HL-60 (cell line): ENCODE data around the gene CAD.

Experiments used
- DNase-seq, 2 experiments: peaks; one replicate each; pipeline ENCODE4 v3.0.0-alpha.2; 2010 to 2020; ENCODE audit warnings: low read depth in 1 of 2, low spot score in 1 of 2
- H3K27ac ChIP-seq: fragments of 250-450 bp; sonication (Bioruptor Pico); replicated peaks from 2 replicates; pipeline ENCODE4 v1.5.1; 2020; ENCODE audit warnings: mild to moderate bottlenecking, moderate library complexity
- H3K27me3 ChIP-seq: fragments of 250-450 bp; sonication (Bioruptor Pico); 2 replicates; pipeline ENCODE4 v1.5.1; 2021; ENCODE audit warnings: mild to moderate bottlenecking, moderate library complexity; ENCODE audit not compliant: insufficient read depth, poor library complexity, severe bottlenecking
- H3K4me3 ChIP-seq: replicated peaks from 2 replicates; pipeline ENCODE4 v1.5.1; 2011; ENCODE audit warnings: mild to moderate bottlenecking, control low read depth, low read length; ENCODE audit not compliant: insufficient read depth
- GABPA ChIP-seq: IDR thresholded peaks from 2 replicates; pipeline ENCODE4 v1.6.1; 2012; ENCODE audit warnings: low read depth
- POLR2AphosphoS5 ChIP-seq: IDR thresholded peaks from 2 replicates; pipeline ENCODE4 v1.6.1; 2012; ENCODE audit warnings: low read depth
- SPI1 ChIP-seq: IDR thresholded peaks from 2 replicates; pipeline ENCODE4 v1.6.1; 2012; ENCODE audit warnings: low read depth, mild to moderate bottlenecking, borderline replicate concordance
- TF ChIP-seq, protein P1 (sequence below): IDR thresholded peaks from 2 replicates; pipeline ENCODE4 v1.6.1; 2012; ENCODE audit warnings: low read depth; ENCODE audit not compliant: insufficient replicate concordance
- TF ChIP-seq, protein P2 (sequence below): IDR thresholded peaks from one replicate; pipeline ENCODE4 v1.5.1; 2011; ENCODE audit warnings: low read length, control low read depth, inconsistent platforms; ENCODE audit not compliant: insufficient read depth

The CAD gene

DNA sequence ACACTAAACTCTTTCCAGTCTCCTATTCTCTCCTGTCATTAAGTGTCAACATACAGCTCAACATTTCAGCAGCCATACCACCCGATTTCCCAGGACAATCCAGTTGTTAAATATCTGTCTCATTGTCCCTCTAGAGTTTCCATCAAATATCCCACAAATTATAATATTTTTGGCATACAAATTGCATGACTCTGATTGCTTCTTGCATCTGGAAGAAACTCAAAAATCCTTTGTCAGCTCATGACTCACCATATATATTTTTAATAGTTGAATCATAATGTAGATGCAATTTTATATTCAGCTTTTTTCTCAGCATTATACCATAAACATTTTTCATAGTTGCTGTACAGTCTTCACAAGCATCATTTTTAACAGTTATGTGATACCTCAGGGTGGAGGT is 38.5 kb downstream of the CAD start:
- peaks cover 21% of the 10 kb centered on the region for H3K27me3 ChIP-seq
- no peak overlapping the region for H3K27ac ChIP-seq
- no peak for DNase-seq
- TF ChIP-seq, protein P1, sequence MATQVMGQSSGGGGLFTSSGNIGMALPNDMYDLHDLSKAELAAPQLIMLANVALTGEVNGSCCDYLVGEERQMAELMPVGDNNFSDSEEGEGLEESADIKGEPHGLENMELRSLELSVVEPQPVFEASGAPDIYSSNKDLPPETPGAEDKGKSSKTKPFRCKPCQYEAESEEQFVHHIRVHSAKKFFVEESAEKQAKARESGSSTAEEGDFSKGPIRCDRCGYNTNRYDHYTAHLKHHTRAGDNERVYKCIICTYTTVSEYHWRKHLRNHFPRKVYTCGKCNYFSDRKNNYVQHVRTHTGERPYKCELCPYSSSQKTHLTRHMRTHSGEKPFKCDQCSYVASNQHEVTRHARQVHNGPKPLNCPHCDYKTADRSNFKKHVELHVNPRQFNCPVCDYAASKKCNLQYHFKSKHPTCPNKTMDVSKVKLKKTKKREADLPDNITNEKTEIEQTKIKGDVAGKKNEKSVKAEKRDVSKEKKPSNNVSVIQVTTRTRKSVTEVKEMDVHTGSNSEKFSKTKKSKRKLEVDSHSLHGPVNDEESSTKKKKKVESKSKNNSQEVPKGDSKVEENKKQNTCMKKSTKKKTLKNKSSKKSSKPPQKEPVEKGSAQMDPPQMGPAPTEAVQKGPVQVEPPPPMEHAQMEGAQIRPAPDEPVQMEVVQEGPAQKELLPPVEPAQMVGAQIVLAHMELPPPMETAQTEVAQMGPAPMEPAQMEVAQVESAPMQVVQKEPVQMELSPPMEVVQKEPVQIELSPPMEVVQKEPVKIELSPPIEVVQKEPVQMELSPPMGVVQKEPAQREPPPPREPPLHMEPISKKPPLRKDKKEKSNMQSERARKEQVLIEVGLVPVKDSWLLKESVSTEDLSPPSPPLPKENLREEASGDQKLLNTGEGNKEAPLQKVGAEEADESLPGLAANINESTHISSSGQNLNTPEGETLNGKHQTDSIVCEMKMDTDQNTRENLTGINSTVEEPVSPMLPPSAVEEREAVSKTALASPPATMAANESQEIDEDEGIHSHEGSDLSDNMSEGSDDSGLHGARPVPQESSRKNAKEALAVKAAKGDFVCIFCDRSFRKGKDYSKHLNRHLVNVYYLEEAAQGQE, result no peak
- TF ChIP-seq POLR2AphosphoS5, result no peak
- no peak for TF ChIP-seq GABPA
- TF ChIP-seq, protein P2, sequence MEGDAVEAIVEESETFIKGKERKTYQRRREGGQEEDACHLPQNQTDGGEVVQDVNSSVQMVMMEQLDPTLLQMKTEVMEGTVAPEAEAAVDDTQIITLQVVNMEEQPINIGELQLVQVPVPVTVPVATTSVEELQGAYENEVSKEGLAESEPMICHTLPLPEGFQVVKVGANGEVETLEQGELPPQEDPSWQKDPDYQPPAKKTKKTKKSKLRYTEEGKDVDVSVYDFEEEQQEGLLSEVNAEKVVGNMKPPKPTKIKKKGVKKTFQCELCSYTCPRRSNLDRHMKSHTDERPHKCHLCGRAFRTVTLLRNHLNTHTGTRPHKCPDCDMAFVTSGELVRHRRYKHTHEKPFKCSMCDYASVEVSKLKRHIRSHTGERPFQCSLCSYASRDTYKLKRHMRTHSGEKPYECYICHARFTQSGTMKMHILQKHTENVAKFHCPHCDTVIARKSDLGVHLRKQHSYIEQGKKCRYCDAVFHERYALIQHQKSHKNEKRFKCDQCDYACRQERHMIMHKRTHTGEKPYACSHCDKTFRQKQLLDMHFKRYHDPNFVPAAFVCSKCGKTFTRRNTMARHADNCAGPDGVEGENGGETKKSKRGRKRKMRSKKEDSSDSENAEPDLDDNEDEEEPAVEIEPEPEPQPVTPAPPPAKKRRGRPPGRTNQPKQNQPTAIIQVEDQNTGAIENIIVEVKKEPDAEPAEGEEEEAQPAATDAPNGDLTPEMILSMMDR, result no peak
- TF ChIP-seq SPI1, result no peak
- H3K4me3 ChIP-seq, result no peak overlapping the region

DNA sequence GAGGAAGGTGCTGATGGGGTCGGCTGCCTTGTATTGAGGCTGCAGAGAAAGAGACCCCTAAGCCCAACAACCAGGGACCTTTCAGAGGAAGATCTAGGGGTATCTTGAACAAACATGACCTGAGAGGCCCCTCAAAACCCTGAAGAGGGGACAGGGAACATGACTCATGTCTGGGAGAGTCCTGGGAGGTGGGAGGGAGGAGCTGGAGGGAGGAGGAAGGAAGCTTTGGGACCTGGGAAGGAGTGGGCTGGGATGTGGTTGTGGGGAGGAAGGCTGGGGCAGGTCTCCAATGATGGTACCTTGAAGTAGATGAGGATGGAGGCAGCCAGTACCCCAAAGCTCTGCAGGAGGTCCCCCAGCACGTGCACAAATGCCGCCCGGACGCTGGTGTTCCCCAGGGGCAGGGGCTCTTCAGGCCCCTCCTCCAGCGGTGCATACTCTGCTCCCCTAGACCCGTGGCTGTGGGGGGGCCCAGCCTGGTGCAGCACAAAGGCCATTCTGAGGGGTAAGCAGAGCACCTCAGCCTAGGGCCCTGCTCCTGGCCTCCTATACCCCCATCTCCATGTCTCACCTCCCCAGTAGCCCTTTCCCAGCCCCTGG is 39.8 kb downstream of the CAD start:
- Histone ChIP-seq H3K4me3 (no peak overlapping the region), H3K27me3 (peaks cover 31% of the 10 kb centered on the region)
- TF ChIP-seq, protein P1, result no peak
- TF ChIP-seq SPI1 (no peak), GABPA (no peak), POLR2AphosphoS5 (no peak)
- TF ChIP-seq, protein P2, result no peak

DNA sequence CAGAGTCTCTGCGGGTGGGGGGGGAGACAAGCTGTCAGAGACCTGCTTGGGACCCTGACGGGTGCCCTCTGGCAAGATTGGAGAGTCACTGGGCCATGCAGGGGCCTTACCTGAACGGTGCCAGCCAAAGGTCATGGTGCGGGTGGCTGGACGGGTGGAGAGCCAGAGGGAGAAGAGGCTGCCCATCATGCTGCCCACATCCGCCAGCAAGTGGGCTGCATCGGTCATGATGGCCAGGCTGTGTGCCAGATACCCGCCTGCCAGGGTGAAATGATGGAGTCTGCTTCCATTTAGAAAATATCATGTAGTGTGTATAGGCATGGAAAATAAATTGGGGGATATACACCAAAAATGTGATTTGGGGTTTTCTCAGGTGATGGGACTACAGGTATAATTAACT is 40.9 kb downstream of the CAD start:
- DNase-seq, result no peak
- Histone ChIP-seq H3K27ac (no peak overlapping the region), H3K4me3 (no peak overlapping the region), H3K27me3 (peaks cover 38% of the 10 kb centered on the region)
- TF ChIP-seq SPI1 (no peak), GABPA (no peak), POLR2AphosphoS5 (no peak)
- TF ChIP-seq, protein P1, result no peak
- TF ChIP-seq, protein P2, result no peak

More for the DNA sequence above, 39.8 kb downstream of the CAD start:
- H3K27ac ChIP-seq, result no peak overlapping the region
- DNase-seq, result no peak
